ENCODE data around the gene EME2.

EME2 gene

DNA sequence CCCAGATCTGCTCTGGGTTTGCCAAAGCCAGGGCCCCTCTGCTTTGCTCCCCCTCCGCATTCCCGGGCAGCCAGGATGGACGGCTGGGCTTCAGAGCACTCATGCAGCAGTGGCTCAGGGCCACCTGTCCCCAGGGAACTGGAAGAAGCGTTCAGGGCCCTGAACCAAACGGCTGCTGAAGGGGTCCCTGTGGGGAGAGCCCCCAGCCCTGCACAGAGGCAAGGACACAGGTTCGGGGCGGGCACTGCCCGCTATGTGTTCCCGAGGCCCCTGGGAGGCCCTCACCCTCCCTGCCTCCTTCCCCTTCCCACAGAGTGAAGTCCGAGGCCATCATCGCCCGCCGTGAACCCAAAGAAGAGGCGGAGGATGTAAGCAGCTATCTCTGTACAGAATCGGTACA lies 11.7 kb upstream of the EME2 start:
- H3K27ac ChIP-seq (ENCODE audit: low read depth, low read length, severe bottlenecking): no peak overlapping the region
- no peaks in the 10 kb centered on the region for H3K9me3 ChIP-seq (ENCODE audit: control insufficient read depth, low read length)
- peaks cover 51% of the 10 kb centered on the region for H3K36me3 ChIP-seq (ENCODE audit: control insufficient read depth, insufficient read depth, low read length)
- H3K4me1 ChIP-seq (ENCODE audit: control insufficient read depth, insufficient read depth, low read length, poor library complexity, severe bottlenecking): no peaks in the 10 kb centered on the region
- 93 to 98% methylated on average over 11 to 15 of the region's 15 CpGs for WGBS, 2 experiments (ENCODE audit: insufficient coverage in 2 of 2)
- no peak overlapping the region for H3K4me3 ChIP-seq (ENCODE audit: extremely low read depth, insufficient read depth, low read length, poor library complexity, severe bottlenecking)

- WGBS, 2 experiments (ENCODE audit: insufficient coverage in 2 of 2): 89 to 94% methylated on average over 10 to 11 of the region's 15 CpGs
- Histone ChIP-seq H3K4me3 (ENCODE audit: extremely low read depth, insufficient read depth, low read length, poor library complexity, severe bottlenecking) (no peak overlapping the region), H3K4me1 (ENCODE audit: control insufficient read depth, insufficient read depth, low read length, poor library complexity, severe bottlenecking) (no peaks in the 10 kb centered on the region), H3K27ac (ENCODE audit: low read depth, low read length, severe bottlenecking) (no peak overlapping the region), H3K9me3 (ENCODE audit: control insufficient read depth, low read length) (no peaks in the 10 kb centered on the region), H3K36me3 (ENCODE audit: control insufficient read depth, insufficient read depth, low read length) (peaks cover 56% of the 10 kb centered on the region)
These were observed 10.9 kb upstream of the EME2 start for GRCh38 chr16:1761751-1762150.

DNA sequence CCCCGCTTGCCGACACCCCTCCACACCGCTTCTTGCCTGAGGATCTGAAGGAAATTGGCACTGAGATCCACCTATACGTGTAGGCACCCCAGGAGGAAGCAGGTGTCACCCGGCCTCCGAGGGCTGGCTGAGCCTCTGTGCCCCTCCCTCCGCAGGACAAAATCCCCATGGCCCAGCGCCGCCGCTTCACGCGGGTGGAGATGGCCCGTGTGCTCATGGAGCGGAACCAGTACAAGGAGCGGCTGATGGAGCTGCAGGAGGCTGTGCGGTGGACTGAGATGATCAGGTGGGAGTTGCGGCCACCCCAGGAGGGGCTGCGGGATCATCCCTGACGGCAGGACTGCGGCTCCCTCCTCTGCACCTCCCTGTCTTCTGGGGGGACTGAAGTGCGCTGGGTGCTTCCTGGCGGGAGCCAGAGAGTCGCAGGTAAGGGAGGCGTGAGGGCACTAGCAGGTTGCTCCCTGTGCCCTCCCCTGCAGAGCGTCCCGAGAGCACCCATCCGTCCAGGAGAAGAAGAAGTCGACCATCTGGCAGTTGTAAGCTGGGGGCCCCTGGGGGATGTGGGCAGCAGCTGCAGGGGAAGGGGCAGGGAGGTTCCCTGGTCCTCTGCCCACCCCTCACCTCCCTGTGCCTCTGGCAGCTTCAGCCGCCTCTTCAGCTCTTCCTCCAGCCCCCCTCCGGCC lies 10.3 kb upstream of the EME2 start:
- no peak overlapping the region for H3K4me3 ChIP-seq (ENCODE audit: extremely low read depth, insufficient read depth, low read length, poor library complexity, severe bottlenecking)
- H3K9me3 ChIP-seq (ENCODE audit: control insufficient read depth, low read length): no peaks in the 10 kb centered on the region
- H3K27ac ChIP-seq (ENCODE audit: low read depth, low read length, severe bottlenecking): no peak overlapping the region
- H3K4me1 ChIP-seq (ENCODE audit: control insufficient read depth, insufficient read depth, low read length, poor library complexity, severe bottlenecking): no peaks in the 10 kb centered on the region
- peaks cover 60% of the 10 kb centered on the region for H3K36me3 ChIP-seq (ENCODE audit: control insufficient read depth, insufficient read depth, low read length)
- WGBS, 2 experiments (ENCODE audit: insufficient coverage in 2 of 2): 95 to 96% methylated on average over 28 to 30 of the region's 30 CpGs

GRCh38 chr16:1762879-1763520 lies 9.6 kb upstream of the EME2 start:
- no peak overlapping the region for H3K4me3 ChIP-seq (ENCODE audit: extremely low read depth, insufficient read depth, low read length, poor library complexity, severe bottlenecking)
- H3K4me1 ChIP-seq (ENCODE audit: control insufficient read depth, insufficient read depth, low read length, poor library complexity, severe bottlenecking): no peaks in the 10 kb centered on the region
- H3K36me3 ChIP-seq (ENCODE audit: control insufficient read depth, insufficient read depth, low read length): peaks cover 65% of the 10 kb centered on the region
- H3K27ac ChIP-seq (ENCODE audit: low read depth, low read length, severe bottlenecking): no peak overlapping the region
- WGBS, 2 experiments (ENCODE audit: insufficient coverage in 2 of 2): 91 to 93% methylated on average over 24 of the region's 24 CpGs
- no peaks in the 10 kb centered on the region for H3K9me3 ChIP-seq (ENCODE audit: control insufficient read depth, low read length)

DNA sequence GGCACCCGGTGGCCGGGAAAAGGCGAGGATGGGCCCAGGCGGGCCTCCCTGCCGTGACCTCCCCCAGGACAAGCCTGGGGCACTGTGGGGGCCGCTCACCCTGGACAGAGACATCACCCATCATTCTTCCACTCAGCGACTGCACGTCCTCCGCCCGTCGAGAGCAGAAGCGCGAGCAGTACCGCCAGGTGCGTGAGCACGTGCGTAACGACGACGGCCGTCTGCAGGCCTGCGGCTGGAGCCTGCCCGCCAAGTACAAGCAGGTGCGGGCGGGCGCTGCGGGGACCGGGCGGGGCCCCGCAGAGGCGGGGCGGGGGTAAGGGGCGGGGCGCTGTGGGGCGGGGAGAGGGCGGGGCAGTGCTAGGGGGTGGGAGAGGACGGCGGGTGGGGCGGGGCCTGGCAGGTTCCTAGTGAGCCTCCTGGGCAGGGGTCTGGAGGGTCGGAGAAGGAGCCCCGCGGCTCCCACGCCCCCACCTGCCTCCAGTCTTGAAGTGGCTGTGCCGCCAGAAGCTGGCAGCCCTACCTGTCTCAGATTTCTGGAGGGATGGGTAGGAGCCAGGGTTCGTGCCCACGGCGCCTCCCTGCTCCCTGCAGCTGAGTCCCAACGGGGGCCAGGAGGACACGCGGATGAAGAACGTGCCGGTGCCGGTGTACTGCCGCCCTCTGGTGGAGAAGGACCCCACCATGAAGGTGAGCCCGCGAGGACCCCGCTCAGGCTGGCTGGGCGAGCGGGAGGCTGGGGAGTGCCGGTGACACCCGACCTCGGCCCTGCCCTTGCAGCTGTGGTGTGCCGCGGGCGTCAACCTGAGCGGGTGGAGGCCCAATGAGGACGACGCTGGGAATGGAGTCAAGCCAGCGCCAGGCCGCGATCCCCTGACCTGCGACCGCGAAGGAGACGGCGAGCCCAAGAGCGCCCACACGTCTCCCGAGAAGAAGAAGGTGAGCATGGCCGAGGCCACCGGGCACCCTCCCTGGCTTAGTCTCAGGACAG lies 8.8 kb upstream of the EME2 start:
- 62 to 64% methylated on average over 61 to 64 of the region's 81 CpGs for WGBS, 2 experiments (ENCODE audit: insufficient coverage in 2 of 2)
- Histone ChIP-seq H3K4me3 (ENCODE audit: extremely low read depth, insufficient read depth, low read length, poor library complexity, severe bottlenecking) (no peak overlapping the region), H3K27ac (ENCODE audit: low read depth, low read length, severe bottlenecking) (no peak overlapping the region), H3K9me3 (ENCODE audit: control insufficient read depth, low read length) (no peaks in the 10 kb centered on the region), H3K4me1 (ENCODE audit: control insufficient read depth, insufficient read depth, low read length, poor library complexity, severe bottlenecking) (no peaks in the 10 kb centered on the region), H3K36me3 (ENCODE audit: control insufficient read depth, insufficient read depth, low read length) (peaks cover 69% of the 10 kb centered on the region)

DNA sequence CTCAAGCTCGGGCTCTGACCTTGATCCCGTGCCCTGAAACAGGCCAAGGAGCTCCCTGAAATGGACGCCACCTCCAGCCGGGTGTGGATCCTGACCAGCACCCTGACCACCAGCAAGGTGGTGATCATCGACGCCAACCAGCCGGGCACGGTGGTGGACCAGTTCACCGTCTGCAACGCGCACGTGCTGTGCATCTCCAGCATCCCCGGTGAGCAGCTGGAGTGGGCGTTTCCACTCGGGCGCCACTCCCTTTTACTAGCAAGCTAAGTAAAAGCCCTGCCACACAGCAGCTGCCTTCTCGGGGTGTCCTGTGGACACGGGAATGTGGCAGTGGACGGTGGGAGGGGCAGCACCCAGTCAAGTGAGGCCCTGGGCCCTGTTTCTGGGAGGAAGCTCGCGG lies 7.6 kb upstream of the EME2 start:
- H3K9me3 ChIP-seq (ENCODE audit: control insufficient read depth, low read length): no peaks in the 10 kb centered on the region
- no peaks in the 10 kb centered on the region for H3K4me1 ChIP-seq (ENCODE audit: control insufficient read depth, insufficient read depth, low read length, poor library complexity, severe bottlenecking)
- no peak overlapping the region for H3K27ac ChIP-seq (ENCODE audit: low read depth, low read length, severe bottlenecking)
- 96% methylated on average over 21 of the region's 21 CpGs for WGBS, 2 experiments (ENCODE audit: insufficient coverage in 2 of 2)
- peaks cover 66% of the 10 kb centered on the region for H3K36me3 ChIP-seq (ENCODE audit: control insufficient read depth, insufficient read depth, low read length)
- no peak overlapping the region for H3K4me3 ChIP-seq (ENCODE audit: extremely low read depth, insufficient read depth, low read length, poor library complexity, severe bottlenecking)

DNA sequence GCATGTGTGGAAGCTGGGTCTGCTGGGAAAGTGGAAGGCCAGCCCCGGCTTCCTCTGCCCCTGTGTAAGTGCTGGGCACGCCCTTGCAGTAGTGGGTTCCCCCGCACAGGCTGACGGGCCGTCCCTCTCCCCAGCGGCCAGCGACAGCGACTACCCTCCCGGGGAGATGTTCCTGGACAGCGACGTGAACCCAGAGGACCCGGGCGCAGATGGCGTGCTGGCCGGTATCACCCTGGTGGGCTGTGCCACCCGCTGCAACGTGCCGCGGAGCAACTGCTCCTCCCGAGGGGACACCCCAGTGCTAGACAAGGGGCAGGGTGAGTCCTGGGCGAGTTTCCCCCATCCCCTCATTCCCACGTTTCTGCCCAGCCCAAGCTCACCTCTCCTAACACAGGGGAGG lies 6.8 kb upstream of the EME2 start:
- Histone ChIP-seq H3K4me3 (ENCODE audit: extremely low read depth, insufficient read depth, low read length, poor library complexity, severe bottlenecking) (no peak overlapping the region), H3K36me3 (ENCODE audit: control insufficient read depth, insufficient read depth, low read length) (peaks cover 58% of the 10 kb centered on the region), H3K4me1 (ENCODE audit: control insufficient read depth, insufficient read depth, low read length, poor library complexity, severe bottlenecking) (no peaks in the 10 kb centered on the region), H3K27ac (ENCODE audit: low read depth, low read length, severe bottlenecking) (no peak overlapping the region), H3K9me3 (ENCODE audit: control insufficient read depth, low read length) (no peaks in the 10 kb centered on the region)
- 90 to 95% methylated on average over 19 to 22 of the region's 22 CpGs for WGBS, 2 experiments (ENCODE audit: insufficient coverage in 2 of 2)

- no peaks in the 10 kb centered on the region for H3K4me1 ChIP-seq (ENCODE audit: control insufficient read depth, insufficient read depth, low read length, poor library complexity, severe bottlenecking)
- WGBS, 2 experiments (ENCODE audit: insufficient coverage in 2 of 2): 93 to 94% methylated on average over 16 to 19 of the region's 19 CpGs
- no peak overlapping the region for H3K27ac ChIP-seq (ENCODE audit: low read depth, low read length, severe bottlenecking)
- H3K36me3 ChIP-seq (ENCODE audit: control insufficient read depth, insufficient read depth, low read length): peaks cover 57% of the 10 kb centered on the region
- no peak overlapping the region for H3K4me3 ChIP-seq (ENCODE audit: extremely low read depth, insufficient read depth, low read length, poor library complexity, severe bottlenecking)
- no peaks in the 10 kb centered on the region for H3K9me3 ChIP-seq (ENCODE audit: control insufficient read depth, low read length)
These were observed 6.4 kb upstream of the EME2 start for GRCh38 chr16:1766231-1766630.

GRCh38 chr16:1766701-1767100 lies 5.9 kb upstream of the EME2 start:
- no peaks in the 10 kb centered on the region for H3K9me3 ChIP-seq (ENCODE audit: control insufficient read depth, low read length)
- no peak overlapping the region for H3K4me3 ChIP-seq (ENCODE audit: extremely low read depth, insufficient read depth, low read length, poor library complexity, severe bottlenecking)
- no peak overlapping the region for H3K27ac ChIP-seq (ENCODE audit: low read depth, low read length, severe bottlenecking)
- WGBS, 2 experiments (ENCODE audit: insufficient coverage in 2 of 2): 92 to 98% methylated on average over 18 of the region's 18 CpGs
- peaks cover 57% of the 10 kb centered on the region for H3K36me3 ChIP-seq (ENCODE audit: control insufficient read depth, insufficient read depth, low read length)
- no peaks in the 10 kb centered on the region for H3K4me1 ChIP-seq (ENCODE audit: control insufficient read depth, insufficient read depth, low read length, poor library complexity, severe bottlenecking)

GRCh38 chr16:1767116-1767994 lies 5.3 kb upstream of the EME2 start:
- Histone ChIP-seq H3K36me3 (ENCODE audit: control insufficient read depth, insufficient read depth, low read length) (peaks cover 53% of the 10 kb centered on the region), H3K27ac (ENCODE audit: low read depth, low read length, severe bottlenecking) (no peak overlapping the region), H3K4me3 (ENCODE audit: extremely low read depth, insufficient read depth, low read length, poor library complexity, severe bottlenecking) (no peak overlapping the region), H3K9me3 (ENCODE audit: control insufficient read depth, low read length) (no peaks in the 10 kb centered on the region), H3K4me1 (ENCODE audit: control insufficient read depth, insufficient read depth, low read length, poor library complexity, severe bottlenecking) (no peaks in the 10 kb centered on the region)
- 95 to 97% methylated on average over 38 to 42 of the region's 42 CpGs for WGBS, 2 experiments (ENCODE audit: insufficient coverage in 2 of 2)
